ENCODE results near the gene ZBTB21. TPM values are rescaled to one million over a fixed set of nuclear protein-coding genes. Genes with fewer than 3 reads are reported as not detected.

Gene ZBTB21
- total and polyA plus RNA-seq, 9 of the 15 experiments (the other 6 are each of a cell fraction or from before 2014, with no cell fraction given) = 2.2 to 15.2 (median 8.7) TPM

GRCh38 chr21:41953831-41954653 is 56.1 kb downstream of the ZBTB21 start, which contains the start of gene C2CD2 (continued):
- TF ChIP-seq ARID4B (CRISPR knock-in tag; IDR thresholded peaks at IDR 0.05) (peak; percentile 78), NR1H2 (CRISPR knock-in tag; IDR thresholded peaks at IDR 0.05) (no peak), POLR2B (IDR thresholded peaks at IDR 0.05; ENCODE audit: low read depth, partially characterized antibody) (no peak), TSHZ1 (CRISPR knock-in tag; IDR thresholded peaks at IDR 0.05) (no peak), JUNB (CRISPR knock-in tag; conservative IDR thresholded peaks at IDR 0.05) (no peak), MED1 (CRISPR knock-in tag; IDR thresholded peaks at IDR 0.05; ENCODE audit: borderline replicate concordance) (no peak), FOXJ3 (CRISPR knock-in tag; IDR thresholded peaks at IDR 0.05) (no peak), POU5F1 (IDR thresholded peaks at IDR 0.05; ENCODE audit: borderline replicate concordance, low read depth, low read length, partially characterized antibody) (no peak), HMGN3 (IDR thresholded peaks at IDR 0.05; ENCODE audit: borderline replicate concordance, extremely low read depth, insufficient read length, low read depth, low read length) (peak; percentile 81), NCOA2 (IDR thresholded peaks at IDR 0.05; ENCODE audit: partially characterized antibody in 2 of 2) (no peak), ZNF699 (CRISPR knock-in tag; IDR thresholded peaks at IDR 0.05; ENCODE audit: insufficient replicate concordance) (no peak), TBL1XR1 (IDR thresholded peaks at IDR 0.05; ENCODE audit: low read length in 2 of 2) (no peak), AFF4 (CRISPR knock-in tag; IDR thresholded peaks at IDR 0.05) (no peak), NONO (IDR thresholded peaks at IDR 0.05; ENCODE audit: low read depth in 2 of 2, low read length in 1 of 2) (peak; percentile 7 to 44; a peak in 2 of 4 replicates)

Data from K562 (cell line).